NCI-H345 (cell line): ENCODE data around the gene ERC2.

Source experiments
- DNase-seq: peaks from one replicate; lab custom pipeline; 2025; lab: John Stamatoyannopoulos, UW

The ERC2 gene

DNA sequence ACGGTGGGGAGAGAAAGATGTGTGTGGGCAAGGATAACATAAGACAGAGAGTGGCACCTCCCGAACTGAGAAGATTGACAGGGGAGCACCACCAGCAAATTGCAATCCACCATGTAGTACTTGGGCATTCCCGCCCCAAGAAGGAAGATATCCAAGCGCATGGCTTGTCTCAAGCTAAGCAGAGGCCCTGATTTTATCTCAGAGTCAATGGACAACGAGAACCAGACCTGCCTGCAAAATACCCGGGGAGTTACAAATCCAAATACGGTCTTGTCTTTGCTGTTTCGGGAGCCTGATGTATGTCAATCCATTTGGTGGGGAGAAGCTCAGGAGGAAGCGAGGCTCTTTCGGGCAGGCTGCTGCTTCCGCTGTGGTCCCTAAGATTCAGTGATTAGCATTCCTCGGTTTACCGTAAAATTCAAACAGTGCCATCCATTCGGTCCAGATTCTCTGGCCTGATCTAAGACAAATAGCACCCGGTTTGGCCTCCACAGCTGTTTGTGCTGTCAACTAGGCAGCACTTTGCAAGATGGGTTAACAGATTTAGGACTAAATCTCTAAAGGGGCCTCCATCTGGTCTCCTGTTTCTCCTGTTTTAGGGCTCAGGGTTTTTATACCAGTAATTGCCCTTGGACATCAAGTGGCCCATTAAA, 883.4 kb downstream of the ERC2 start:
- no peak for DNase-seq

DNA sequence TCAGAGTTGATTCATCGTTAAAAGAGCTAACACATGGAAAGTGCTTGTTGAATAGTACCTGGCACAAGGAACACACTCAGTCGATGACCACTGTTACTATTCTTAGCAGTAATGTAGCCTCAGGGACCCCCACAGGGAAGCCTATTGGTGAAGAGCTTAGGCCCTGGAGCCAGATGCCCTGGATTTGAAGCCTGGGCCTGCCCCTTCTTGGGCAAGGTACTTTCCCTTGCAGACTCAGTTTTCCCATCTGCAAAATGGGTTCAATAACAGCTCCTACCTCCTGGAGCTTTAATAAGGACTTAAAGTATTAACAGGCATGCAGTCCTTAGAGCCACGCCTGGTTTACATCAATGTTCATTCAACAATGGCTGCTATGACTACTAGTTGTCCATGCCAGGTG, 884.2 kb downstream of the ERC2 start:
- DNase-seq: no peak

DNA sequence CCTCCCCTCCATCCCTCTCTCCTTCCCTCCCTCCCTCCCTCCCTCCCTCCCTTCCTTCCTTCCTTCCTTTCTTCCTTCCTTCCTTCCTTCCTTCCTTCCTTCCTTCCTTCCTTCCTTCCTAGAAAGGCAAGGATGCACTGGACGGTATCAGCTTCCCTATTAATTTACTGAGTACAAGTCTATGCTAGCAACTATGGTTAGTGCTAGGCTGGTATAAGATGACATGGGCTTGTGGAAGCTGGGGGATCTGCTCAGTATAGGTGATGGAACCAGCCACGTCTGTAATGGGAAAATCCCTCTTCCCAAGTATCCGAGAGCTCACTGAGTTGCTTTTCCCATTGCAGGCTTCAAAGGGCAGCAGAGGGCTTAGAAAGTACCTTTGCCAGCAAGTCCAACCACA, 884.8 kb downstream of the ERC2 start:
- DNase-seq: no peak

DNA sequence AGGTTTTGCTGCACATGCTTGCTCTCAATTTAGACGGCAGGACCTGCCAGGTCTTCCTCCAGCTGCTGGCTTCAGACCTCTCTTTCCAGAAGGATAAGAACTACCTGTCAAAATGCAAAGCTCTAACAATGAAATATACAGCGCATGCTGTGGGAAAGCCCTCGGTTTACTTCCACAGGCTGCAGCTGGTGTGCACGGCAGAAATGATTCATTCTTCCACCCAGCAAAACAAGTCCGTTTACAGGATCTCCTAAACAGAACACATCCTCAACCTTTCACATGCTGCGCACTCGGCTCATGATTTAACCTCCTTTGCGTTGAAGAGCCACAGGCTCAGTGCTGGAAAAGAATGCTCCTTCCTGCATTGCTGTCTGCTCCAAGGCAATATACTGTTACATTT, 888.8 kb downstream of the ERC2 start:
- no peak for DNase-seq

DNA sequence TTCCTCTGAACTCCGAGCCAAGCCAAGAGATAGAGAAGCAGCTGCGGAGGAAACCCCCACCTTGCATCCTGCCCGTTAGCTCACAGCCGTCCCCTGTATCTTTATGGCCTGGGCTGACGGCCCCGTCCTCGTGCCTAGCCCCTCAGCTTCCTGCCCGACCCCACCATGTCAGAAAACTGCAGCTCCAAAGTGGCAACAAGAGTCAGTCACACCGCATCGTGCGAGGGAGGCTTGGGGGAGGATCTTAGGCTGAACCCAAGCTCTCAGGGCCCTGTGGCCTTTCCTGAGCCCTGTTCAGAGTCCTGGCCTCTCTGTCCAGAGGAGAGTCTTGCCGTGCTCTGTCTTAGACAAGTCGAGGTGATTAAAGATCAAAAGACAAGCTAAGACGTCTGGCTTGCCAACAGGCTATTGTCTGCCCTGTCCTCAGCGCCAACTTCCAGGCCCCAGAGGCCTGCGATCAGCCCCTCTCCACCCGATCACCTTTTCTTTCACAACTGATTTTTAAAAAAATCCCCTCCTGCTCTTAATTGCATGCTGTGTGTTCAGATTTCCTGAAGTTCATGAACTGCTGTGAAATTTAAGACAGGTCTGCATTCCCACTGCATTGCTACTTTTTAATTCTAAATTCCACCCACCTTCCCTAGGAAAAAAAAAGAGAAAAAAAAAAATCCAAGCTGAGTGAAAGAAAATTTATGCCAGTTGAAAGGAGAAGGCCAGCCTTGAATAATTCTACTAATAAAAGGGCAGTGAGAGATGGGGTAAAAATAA, 891.5 kb downstream of the ERC2 start:
- DNase-seq: no peak

DNA sequence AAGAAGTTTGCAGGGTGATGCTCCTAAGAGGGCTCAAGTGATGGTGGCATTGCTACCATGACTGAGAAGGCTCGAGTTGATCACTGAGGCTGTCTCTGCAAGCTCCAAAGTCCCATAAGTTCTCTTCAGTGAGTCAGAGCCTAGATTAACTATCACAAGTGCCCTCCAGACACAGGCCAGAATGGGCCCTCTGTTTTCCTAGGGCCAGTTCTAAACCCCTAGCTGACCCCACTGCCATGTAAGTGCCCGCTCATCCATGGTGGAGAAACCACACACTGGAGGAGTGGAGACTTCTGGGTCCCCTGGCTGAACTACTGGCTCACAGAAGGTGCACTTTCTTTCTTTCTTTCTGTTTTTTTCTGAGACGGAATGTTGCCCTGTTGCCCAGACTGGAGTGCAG, 893.6 kb downstream of the ERC2 start:
- no peak for DNase-seq

DNA sequence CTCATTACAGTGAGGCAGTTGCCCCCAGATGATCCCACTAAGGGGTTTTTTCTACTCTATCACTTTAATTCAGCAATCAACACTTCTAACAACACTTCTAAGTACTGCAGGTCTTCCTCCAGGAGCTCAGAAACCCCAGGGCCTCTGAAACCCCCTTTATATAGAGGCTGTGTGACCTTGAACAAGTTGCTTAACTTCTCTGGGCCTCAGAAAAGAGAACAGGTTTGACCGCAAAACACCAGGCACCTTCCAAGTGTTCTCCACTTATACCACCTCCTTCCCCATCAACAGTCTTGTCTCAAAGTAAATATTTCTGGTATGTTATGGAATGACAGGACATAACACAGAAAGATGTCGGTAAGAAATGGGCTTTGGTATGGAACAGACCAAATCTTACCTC, 895.5 kb downstream of the ERC2 start:
- DNase-seq: no peak

DNA sequence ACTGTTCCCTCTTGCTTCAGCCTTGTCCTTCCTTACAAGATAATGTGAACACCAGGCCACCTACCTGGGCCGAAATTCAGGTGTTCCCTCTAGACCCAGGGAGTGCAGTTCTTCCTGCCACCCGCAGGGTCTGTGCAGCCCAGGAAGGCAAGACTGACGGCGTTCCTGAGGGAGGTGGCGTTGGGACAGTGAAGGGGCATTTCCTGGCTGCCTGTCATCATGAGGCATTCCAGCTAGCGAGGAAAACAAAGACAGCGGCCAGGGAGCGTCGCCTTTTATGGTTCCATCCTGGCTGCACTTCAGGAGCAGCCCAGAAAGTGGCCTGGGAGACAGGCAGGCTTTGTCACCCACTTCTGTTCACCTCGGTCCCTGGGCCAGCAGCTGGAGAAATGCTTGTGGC, 896.4 kb downstream of the ERC2 start:
- DNase-seq: no peak

DNA sequence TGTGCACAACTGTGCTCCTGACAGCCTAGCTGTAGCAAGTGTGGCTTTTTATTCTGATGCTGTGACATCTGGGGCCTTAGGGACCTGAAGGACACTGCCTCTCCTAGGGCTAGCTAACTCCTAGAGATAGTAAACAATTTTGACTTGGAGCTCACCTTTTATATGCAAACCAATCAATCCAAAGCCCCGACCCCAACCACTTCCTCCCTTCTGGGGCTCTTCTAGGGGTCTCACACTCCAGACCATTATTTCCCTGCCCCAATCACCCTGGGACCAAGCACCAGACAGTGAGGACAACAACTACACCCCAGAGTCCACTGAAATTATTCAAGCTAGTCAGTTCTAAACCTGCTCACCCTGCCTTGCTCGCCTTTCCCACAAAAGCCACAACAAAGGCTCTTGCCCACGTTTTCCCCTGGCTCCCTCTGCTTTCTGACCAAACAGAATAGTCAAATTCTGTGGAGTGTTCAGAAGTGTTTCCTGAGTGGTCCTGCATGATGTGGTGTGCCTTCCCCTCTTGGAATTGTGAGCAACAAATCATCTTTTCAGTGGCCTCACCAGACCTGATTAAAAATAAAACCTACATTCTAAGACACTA, 897.0 kb downstream of the ERC2 start:
- no peak for DNase-seq

DNA sequence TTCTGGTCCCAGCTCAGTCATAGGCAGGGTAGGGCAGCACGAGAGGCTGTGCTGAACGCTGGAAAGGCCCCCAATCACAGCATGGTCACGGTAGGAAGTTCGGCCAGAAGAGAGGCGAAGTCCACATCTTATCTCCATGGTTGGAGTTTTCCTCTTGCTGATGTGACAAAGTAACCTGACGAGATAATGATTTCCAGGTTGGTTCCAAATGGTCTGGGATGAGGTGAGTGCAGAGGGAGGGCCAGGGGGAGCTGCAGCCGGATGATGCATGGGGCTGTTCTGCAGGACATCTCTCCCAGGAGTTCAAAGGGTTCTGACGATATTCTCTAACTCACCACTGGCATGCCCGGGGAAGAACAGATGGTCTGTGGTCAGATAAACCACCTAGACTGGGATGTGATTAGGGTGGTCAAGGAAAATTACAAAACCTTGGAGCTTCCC, 898.0 kb downstream of the ERC2 start:
- DNase-seq: no peak

DNA sequence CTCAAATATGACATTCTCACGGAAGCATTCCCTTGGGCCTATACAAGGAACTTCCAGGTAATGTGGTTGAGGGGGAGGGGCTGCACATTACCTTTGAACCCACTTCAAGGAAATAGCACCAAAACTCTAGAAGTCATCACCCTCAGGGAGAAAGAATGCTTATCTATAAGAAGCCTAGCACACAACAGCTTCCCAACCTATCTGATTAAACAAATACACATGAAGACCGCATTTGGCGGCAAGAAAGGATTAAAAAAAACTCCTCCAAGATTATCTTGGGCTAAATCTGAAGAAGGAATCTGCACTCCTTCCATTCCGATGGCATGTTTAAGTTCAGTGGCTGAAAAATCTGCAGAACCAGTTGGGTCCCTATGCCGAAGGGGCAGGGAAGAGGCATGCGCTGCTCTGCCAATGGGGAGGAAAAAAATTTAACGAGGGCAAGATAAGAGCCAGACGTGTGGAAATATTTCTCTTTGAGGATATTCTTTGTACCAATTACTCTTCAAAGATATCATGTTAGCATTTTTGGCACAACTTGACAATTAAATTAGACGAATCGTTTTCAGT, 899.2 kb downstream of the ERC2 start:
- DNase-seq: no peak

DNA sequence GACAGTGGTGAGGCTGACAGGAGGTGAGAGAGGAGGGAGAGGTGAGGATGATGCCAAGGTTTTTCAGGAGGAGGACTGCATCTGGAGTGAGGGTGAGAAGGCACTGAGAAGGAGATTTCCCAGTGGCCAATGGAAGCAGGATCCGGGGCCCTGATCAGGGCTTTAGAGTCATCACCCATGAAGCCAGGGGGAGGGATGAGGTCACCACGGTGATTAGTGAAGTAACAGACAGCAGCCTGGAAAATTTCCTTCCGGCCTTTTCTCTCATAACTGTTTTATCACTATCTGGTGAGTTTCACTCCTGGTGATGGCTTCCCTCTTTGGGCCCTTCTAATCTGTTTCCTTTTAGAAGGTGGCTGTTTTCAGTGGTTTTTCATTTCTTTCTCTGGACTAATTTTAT, 900.7 kb downstream of the ERC2 start:
- no peak for DNase-seq

DNA sequence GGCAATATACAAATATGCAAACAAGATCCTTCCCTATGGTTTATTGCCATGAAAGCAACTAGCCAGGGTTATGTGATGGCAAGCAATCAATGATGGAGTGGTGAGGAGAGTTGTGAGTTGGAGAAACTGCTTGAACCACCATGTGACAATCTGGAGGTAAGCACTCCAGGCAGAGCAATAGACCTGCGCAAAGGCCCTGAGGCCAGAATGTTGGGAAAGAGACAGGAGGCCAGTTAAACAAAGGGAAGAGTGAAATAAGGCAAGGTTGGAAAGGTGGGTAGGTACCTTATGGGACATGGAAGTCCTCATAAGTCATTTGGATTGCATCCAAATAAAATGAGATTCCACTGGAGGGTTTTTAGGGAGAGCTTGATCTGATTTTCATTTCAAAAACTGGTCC, 901.1 kb downstream of the ERC2 start:
- no peak for DNase-seq

DNA sequence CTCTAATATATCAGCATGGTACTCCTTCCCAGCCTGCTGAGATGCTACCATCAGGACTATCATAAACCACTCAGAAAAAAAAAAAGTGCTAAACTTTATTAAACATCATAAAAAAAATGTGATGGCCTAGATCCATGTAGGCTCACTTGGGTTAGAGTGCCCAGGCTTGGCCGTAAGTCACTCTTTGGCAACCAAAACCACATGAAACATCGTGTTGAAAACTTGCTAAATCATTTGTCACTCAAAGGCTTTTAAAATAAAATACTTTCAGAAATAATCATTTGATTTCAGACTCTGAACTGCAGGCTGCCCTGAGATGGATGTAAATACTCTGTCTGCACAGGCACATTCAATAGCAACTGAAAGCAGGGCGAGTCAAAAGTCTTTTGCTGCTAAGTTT, 902.7 kb downstream of the ERC2 start:
- no peak for DNase-seq

DNA sequence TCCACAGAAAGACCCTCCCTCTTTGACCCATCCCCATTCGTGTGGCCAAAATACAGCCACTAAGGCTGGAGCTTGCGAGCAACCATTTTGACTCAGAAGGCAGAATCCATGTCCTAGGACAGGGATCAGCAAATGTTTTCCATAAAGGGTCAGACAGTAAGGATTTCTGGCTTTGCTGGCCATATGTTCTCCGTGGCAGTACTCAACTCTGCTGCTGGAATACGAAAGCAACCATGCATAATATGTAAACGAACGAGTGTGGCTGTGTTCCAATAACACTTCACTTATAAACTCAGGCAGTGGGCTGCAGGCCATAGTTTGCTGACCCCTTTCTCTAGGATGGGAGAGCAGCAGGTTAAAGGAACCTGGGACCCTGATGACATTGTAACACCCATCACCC, 903.5 kb downstream of the ERC2 start:
- DNase-seq: peak; percentile 21

DNA sequence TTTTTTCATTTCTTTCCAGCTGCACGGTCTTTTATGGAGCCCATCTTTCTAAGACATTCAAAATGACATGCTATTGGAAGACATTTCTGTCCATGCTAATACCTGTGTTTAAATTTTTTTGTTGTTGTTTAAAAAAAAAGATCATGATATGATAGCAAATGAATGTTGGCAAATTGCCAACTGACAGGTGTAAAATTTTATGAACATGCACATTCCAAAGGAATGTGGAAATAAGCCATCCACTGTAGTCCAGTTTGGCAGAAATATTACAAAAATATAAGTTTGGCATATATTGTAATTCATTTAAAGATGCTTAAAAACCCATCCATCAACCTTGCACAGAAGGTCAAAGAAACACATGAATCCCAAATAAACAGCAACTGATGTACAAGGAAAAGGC, 905.6 kb downstream of the ERC2 start:
- no peak for DNase-seq

DNA sequence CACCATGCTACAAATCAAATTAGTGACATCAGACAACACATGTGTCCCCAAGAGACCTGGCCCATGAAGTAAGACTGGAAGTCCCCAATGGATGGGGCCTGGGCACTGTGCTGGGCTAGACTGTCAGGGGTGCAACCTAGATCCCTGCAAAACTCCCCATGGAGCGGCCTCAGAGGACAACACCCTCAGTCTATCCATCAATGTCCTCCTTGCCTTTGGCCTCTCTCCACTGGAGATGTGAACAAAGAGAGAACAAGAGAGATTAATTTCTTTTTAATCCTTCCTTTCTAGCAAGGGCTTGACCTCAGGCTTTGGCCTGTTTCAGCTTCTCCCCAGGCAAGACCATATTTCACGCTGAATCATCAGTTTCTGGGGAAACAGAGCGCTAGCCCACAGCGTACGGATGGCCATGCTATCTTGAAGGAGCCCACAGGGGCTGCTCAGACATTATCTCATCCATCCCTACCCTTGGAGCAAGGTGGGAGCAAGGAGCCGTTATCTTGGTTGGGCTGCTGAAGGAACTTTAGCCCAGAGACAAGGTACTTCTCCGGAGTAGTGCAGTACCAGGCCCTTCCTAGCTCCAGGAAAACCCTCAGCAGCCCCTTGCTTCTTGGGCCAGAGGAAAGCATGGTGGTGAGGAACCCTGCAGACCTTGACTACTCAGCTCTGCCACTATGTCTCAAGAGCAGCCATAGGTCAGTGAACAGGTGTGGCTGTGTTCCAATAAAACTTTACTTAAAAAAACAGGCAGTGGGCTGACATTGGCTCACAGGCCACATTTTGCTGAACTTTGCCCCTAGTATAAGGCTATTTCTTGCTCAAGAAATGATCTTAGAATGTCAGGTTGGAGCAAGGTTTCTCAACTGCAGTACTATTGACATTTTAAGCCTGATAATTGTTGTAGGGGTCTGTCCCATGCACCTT, 908.5 kb downstream of the ERC2 start:
- no peak for DNase-seq

DNA sequence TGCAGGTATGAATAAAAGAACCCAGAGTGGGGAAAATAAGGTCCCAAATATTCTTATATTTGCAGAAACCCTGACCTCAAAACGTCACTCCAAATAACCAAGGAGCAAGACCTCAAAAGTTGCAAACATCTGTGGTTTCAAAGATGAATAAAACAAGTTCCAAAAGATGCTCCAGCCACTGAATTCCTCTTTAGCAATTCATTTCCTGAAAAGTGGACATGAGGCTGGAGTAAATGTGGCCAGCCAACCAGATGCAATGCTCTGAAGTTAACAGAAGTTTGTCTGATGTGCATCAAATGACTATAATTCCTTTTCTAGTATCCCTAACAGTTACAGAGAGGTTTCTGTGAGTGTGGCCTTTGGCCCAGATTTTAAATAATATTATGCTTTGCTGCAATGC, 910.0 kb downstream of the ERC2 start:
- DNase-seq: no peak

DNA sequence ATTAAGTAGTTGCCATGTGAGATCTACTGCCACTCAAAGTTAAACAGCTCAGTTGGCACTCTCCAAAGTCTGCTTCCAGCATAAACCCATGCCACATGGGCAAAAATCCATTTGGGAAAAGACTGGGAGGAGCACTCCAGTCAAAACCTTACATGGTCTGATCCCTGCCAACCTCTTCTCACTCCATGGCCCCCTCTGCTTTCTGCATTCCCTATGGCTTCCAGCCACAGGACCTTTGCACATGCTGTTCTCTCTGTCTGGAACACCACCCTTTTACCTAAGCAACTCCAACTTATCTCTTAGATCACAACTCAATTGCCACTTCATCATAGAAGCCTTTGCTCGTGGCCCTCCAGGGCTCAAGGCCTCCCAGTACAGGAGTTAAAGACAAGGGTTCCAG, 910.7 kb downstream of the ERC2 start:
- DNase-seq: no peak

DNA sequence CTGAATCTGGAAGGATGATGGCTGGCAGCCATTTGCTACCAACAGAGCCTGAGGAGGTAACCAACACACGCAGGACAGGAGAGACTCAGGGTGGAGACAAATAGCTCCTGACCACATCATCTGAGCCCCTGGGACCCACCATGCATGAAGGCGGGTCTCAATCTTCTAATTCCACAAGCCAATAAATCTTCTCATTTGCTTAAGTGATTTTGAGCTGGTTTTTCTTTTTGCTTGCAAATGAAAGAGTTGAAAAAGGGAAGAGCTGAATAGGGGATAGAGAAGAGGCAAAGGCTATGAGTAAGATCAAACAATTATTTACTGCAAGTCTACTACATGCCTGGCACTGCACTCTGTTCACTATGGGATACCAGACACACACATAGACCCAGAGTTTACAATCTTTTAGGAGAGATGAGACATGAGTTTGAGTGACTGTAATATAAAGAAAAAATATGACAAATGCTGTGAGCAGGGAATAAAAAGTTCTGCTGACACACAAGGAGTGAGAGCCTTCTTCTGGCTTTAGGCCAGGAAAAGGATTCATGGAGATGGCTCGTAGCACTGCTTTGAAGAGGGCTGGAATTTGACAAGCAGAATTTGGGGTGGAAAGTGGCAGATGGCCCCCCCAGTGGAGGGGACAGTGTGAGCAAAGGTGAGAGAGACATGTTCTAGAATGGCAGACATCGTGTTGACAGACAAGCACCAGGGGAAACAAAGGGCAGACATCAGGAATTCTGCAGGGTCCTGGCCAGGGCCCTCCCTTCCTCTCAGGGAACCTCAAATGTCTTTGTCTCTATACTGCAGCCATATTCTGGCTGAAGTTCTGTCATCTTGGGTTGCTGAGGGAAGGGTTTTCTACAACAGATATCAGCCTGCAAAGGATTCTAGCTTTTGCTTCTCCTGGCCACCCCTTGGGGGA, 911.4 kb downstream of the ERC2 start:
- DNase-seq: no peak
